GM13977 (cell line): ENCODE data around the gene ANKRD42.
A peak's percentile ranks its signal among the peaks of the same experiment; 100 is the strongest.

Source experiments
- DNase-seq: peaks from one replicate; pipeline ENCODE4 v3.0.0; 2012; ENCODE audit warnings: low spot score
- CTCF ChIP-seq: IDR thresholded peaks from 2 replicates; pipeline ENCODE4 v1.5.1; 2012; ENCODE audit warnings: mild to moderate bottlenecking, control low read depth; ENCODE audit not compliant: insufficient read depth; ENCODE audit errors: extremely low read depth, missing control alignments
- in situ Hi-C: fragments of 300-500 bp; cut with MboI; formaldehyde crosslinking; loops from one replicate; pipeline ENCODE4 v1.12.0; 2022; ENCODE audit warnings: low sequenced_read_pairs, low pct_unique_long_range_greater_than_20kb, mixed read lengths, inconsistent platforms; ENCODE audit not compliant: unreplicated experiment

The ANKRD42 gene

GRCh38 chr11:83193315-83194280, at the start of gene ANKRD42:
ANKRD42 (plus strand) TSS chr11:83193712; CDS start chr11:83194671, 959 bp downstream.
- no peak for TF ChIP-seq CTCF
- peak; percentile 86 for DNase-seq
- in situ Hi-C loops: no loop called here

DNA sequence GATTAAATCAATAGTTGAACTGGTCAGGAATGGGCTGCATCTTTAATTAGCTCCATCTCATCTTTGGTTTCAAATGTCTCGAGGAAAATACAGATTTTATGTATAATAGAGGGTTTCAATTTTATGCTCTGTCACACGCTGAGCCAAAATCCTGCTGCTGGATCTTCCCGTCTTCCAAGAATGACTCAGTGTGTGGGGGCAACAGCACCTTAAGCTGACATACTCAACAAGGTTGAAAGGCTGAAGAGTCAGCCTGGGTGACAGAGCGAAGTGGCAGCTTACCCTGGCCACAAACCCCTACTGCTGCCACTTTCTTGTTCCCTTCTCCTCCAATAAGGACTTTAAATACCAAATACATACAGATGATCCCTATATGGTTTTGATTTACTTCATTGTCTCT, 45.6 kb upstream of the ANKRD42 start:
- in situ Hi-C loops: no loop called here
- TF ChIP-seq CTCF: no peak
- DNase-seq: no peak

GRCh38 chr11:83150450-83150849, 43.1 kb upstream of the ANKRD42 start:
- TF ChIP-seq CTCF: no peak
- in situ Hi-C loops: no loop called here
- DNase-seq: no peak

DNA sequence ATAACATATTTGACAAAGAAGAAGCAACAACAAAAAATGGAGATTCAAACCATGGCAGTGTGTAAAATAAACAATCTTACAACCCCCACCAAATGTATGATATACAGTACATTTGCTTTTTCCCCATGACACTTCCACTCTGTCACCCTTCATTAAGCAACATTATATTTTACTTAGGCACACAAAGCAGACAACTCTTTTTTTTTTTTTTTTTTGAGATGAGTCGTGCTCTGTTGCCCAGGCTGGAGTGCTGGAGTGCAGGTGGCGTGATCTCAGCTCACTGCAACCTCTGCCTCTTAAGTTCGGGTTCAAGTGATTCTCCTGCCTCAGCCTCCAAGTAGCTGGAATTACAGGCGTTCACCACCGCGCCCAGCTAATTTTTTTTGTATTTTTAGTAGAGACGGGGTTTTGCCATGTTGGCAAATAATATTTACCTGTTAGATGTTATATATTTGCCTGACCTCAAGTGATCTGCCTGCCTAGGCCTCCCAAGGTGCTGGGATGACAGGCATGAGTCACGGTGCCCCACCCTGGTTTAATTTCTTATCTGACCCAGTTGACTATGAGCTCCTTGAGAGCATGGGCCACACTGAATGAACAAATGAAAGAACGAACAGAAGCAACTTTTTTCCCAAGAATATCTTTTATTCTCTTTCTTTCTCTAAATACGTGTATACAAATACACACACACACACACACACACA, 42.1 kb upstream of the ANKRD42 start:
- no peak for DNase-seq
- in situ Hi-C loops: no loop called here
- no peak for TF ChIP-seq CTCF

DNA sequence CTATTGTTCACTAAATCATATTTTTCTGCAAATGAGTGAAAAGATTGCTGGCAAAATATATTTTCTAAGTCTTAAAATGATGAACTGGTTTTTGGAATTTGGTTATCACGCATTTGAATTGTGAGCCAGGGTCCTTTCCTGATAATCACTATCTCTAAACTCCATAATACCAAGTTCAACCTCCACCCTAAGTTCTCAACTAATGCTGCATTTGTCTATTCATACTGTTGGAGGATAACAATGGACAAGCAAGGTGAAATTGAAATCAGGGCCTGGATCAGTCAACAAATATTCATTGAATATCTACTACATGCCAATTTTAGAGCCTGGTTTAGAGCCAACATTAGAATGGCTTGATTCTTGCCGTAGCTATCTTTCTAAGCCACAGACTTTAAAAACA, 41.2 kb upstream of the ANKRD42 start:
- no peak for TF ChIP-seq CTCF
- DNase-seq: no peak
- in situ Hi-C loops: no loop called here

DNA sequence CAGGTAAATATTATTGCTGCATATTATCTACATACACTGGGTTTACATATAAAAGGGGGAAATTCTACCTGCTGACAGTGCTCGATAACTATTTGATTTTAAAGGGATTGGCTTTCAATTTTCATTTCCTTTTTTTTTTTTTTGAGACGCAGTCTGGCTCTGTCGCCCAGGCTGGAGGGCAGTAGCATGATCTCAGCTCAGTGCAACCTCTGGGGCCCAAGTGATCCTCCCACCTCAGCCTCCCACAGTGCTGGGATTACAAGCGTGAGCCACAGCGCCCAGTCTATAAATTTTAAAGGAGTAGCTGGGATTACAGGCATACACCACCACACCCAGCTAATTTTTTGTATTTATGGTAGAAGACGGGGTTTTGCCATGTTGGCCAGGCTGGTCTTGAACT, 39.7 kb upstream of the ANKRD42 start:
- DNase-seq: no peak
- TF ChIP-seq CTCF: no peak
- in situ Hi-C loops: no loop called here
